Thymus (tissue), 11 donors: ENCODE data around the gene DNAL4. TPM values are rescaled to one million over a fixed set of nuclear protein-coding genes. Genes with fewer than 3 reads are reported as not detected.

Source experiments
- DNase-seq, 9 donors: peaks; one replicate each; pipeline ENCODE4 v3.0.0-alpha.2; 2013; ENCODE audit warnings: low spot score in 9 of 9, low read depth in 6 of 9, missing footprints in 1 of 9
- H3K27ac ChIP-seq, 2 donors: one replicate each; pipeline ENCODE4 v1.5.1; 2013; ENCODE audit warnings: control low read depth in 1 of 2, low read depth in 1 of 2, low read length in 1 of 2, mild to moderate bottlenecking in 1 of 2, moderate library complexity in 1 of 2
- H3K27me3 ChIP-seq, 2 donors: one replicate each; pipeline ENCODE4 v1.5.1; 2013; ENCODE audit warnings: low read length in 1 of 2; ENCODE audit not compliant: control insufficient read depth in 2 of 2, insufficient read depth in 1 of 2
- H3K36me3 ChIP-seq, 2 donors: one replicate each; pipeline ENCODE4 v1.5.1; 2013; ENCODE audit warnings: low read length in 1 of 2, mild to moderate bottlenecking in 1 of 2, moderate library complexity in 1 of 2; ENCODE audit not compliant: control insufficient read depth in 2 of 2, insufficient read depth in 2 of 2
- H3K4me1 ChIP-seq, 2 donors: one replicate each; pipeline ENCODE4 v1.5.1; 2013; ENCODE audit warnings: low read length in 2 of 2; ENCODE audit not compliant: control insufficient read depth in 2 of 2, insufficient read depth in 2 of 2
- H3K4me3 ChIP-seq, 2 donors: one replicate each; pipeline ENCODE4 v1.5.1; 2013; ENCODE audit warnings: low read length in 2 of 2, control low read depth in 1 of 2, mild to moderate bottlenecking in 1 of 2
- H3K9me3 ChIP-seq, 2 donors: one replicate each; pipeline ENCODE4 v1.5.1; 2013; ENCODE audit warnings: low read length in 1 of 2, mild to moderate bottlenecking in 1 of 2; ENCODE audit not compliant: control insufficient read depth in 2 of 2, insufficient read depth in 1 of 2
- WGBS: extraction: QIAGEN DNeasy Blood & Tissue Kit; methylation state at CpG from one replicate; pipeline ENCODE4 v1.1.7; 2013; 5-methylcytosine and 5-hydroxymethylcytosine counted together
- polyA plus RNA-seq: library from polyadenylated mRNA; stranded (reverse); fragments of 200-250 nt; gene quantifications from one replicate; pipeline ENCODE4 v1.2.3, GENCODE V29; 2013
- total RNA-seq: library from RNA; stranded (reverse); fragments of 120-200 nt; gene quantifications from one replicate; pipeline ENCODE4 v1.2.4, GENCODE V29; 2013
- donor health status: healthy.

Gene DNAL4
- total and polyA plus RNA-seq, 2 donors, result 19.6 to 20.4 TPM

DNA sequence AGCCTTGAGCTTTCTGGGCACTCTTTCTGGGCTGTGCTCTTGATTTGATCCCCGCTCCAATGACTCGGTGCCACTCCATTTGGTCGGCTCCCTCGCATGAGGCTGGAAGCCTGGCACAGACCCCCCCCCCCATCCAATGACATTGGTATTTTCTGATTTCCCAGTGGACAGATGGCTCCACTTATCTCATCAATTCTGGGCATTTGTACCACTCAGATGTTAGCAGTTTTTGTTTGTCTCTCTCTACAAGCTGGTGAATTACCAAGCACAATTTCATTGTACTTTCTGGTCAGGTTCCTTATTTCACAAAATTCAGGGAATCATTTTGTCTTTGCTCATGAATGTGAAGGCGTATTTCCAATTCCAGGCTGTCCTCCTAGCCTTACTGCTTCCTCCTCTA lies 9.1 kb downstream of the DNAL4 start:
- Histone ChIP-seq H3K4me1 (no peaks in the 10 kb centered on the region), H3K4me3 (no peak overlapping the region), H3K27ac (no peak overlapping the region), H3K27me3 (no peaks in the 10 kb centered on the region), H3K9me3 (no peaks in the 10 kb centered on the region), H3K36me3 (peaks cover 12 to 14% of the 10 kb centered on the region in 2 donors)
- DNase-seq, result no peak
- 97% methylated on average over 5 of the region's 5 CpGs for WGBS

DNA sequence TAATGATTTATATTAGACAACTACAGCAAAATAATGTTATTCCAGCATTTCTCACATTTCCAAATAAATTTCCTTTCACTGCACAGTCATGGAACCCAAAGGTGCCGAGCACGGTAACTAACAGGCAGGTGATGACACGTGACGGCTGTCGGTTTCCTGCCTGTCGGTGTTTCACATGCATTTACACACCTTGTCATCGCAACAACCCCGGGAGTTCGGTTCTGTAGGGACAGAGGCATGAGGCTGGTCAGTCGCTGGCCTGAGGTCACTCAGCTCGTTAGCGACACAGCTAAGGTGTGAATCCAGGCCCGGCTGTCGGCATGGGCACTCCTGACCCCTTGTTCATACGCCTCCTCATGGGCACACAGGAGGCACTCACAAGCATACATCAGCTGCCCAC lies 9.9 kb downstream of the DNAL4 start:
- H3K27ac ChIP-seq, result no peak overlapping the region
- over 99% methylated on average over 15 of the region's 15 CpGs for WGBS
- no peaks in the 10 kb centered on the region for H3K27me3 ChIP-seq
- H3K4me3 ChIP-seq, result no peak overlapping the region
- H3K9me3 ChIP-seq, result no peaks in the 10 kb centered on the region
- peaks cover 12 to 20% of the 10 kb centered on the region in 2 donors for H3K36me3 ChIP-seq
- DNase-seq, result no peak
- no peaks in the 10 kb centered on the region for H3K4me1 ChIP-seq

DNA sequence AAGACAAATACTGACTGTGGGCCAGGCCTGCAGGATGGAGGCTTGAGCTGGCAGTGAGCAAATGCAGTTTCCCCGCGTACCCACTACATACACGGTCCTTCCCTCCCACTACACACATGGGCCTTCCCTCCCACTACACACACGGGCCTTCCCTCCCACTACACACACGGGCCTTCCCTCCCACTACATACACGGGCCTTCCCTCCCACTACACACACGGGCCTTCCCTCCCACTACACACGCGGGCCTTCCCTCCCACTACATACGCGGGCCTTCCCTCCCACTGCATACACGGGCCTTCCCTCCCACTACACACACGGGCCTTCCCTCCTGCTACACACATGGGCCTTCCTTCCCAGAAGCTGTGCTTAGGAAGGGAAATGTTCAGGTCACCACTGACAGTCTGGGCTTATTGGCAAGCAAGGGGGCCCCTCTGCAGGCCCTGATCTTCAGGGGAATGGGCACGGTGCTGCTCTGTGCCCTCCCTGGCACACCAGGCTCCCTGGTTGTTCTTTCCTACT lies 10.8 kb downstream of the DNAL4 start:
- Histone ChIP-seq H3K9me3 (no peaks in the 10 kb centered on the region), H3K27me3 (no peaks in the 10 kb centered on the region), H3K4me1 (no peaks in the 10 kb centered on the region), H3K4me3 (no peak overlapping the region), H3K36me3 (peaks cover 12 to 21% of the 10 kb centered on the region in 2 donors), H3K27ac (no peak overlapping the region)
- no peak for DNase-seq
- 81% methylated on average over 14 of the region's 14 CpGs for WGBS

DNA sequence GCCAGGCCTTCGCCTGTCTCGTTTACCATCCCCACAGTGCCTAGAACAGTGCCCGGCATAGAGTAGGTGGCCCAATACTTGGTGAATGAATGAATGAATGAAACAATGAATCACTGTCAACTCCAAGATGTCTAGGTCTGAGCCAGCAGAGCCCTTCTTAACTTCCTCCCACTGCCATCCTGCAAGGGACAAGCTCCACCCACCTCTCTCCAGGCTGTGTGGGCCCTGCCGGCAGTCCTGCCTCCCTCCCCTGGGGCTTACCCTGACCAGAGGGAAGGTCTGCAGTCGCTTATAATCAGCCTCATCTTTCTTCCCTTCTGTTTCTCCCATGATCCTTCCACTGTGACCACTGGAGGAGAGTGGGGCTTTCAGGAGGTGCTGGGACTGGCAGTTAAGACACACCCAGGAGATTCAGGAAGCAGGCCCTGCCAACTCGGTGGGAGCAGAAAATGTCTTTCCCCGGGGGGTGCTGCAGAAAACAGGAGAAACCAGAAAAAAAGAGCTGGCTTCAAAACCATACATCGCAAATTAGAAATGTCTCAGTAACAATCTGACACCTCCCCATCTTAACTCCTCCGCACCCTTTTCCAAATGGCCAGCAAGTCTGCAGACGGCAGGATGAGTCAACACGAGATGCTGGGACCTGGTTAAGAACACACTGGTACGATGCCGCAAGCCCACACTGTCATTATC lies 11.4 kb downstream of the DNAL4 start:
- H3K36me3 ChIP-seq, result peaks cover 12 to 21% of the 10 kb centered on the region in 2 donors
- 71% methylated on average over 13 of the region's 13 CpGs for WGBS
- H3K4me3 ChIP-seq, result no peak overlapping the region
- H3K4me1 ChIP-seq, result no peaks in the 10 kb centered on the region
- no peak overlapping the region for H3K27ac ChIP-seq
- H3K27me3 ChIP-seq, result no peaks in the 10 kb centered on the region
- DNase-seq, result no peak
- H3K9me3 ChIP-seq, result no peaks in the 10 kb centered on the region

DNA sequence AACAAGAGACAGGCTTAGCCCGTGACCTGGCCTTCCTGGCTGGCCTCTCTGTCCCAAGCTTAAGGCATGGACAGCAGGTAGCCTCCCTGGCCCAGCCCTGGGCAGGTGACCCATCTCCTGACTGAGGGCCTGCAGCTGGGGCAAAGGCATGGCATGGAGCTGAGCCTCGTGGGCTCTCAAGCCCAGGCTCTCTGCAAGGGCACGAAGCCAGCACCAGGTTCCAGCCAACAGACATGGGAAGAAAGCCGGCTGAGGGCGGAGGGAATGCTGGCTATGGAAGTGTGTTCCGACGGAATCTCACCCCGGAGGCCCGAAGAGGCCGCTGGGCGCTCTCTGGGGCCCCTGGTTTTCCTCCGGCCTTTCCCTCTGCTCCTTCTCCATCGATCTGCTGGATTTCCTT lies 12.9 kb downstream of the DNAL4 start:
- peaks cover 0 to under 1% of the 10 kb centered on the region in 2 donors for H3K4me1 ChIP-seq
- no peaks in the 10 kb centered on the region for H3K9me3 ChIP-seq
- DNase-seq, result no peak
- peaks cover 12 to 21% of the 10 kb centered on the region in 2 donors for H3K36me3 ChIP-seq
- no peaks in the 10 kb centered on the region for H3K27me3 ChIP-seq
- H3K27ac ChIP-seq, result no peak overlapping the region
- no peak overlapping the region for H3K4me3 ChIP-seq
- 98% methylated on average over 13 of the region's 13 CpGs for WGBS

DNA sequence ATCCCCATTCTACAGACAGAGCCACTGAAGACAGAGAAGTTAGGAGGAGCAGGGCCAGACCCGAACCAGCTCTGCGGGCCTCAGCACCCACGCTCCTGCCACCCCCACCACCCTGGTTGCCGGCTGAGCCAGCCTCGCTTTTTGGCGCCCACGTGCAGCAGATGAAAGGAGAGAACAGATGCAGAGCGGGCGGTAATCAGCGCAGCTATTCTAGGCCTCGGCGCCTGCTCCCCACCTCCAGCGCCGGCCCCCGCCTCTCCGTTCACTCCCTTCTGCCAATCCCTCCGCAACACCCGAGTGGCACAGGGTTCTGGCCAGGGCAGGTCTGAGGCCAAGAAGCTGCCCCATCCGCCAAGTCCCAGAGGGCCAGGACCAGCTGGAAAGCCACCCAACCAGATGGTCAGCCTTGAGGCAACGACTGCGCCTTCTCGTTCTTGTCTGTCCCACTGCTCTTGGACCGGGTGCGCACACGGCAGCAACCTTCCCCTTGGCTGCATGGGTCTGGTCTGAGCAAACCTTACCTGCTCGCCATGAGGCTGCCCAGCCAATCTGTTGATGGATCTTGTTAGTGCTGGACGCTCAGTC lies 16.8 kb downstream of the DNAL4 start:
- 98% methylated on average over 27 of the region's 27 CpGs for WGBS
- Histone ChIP-seq H3K4me3 (no peak overlapping the region), H3K4me1 (peaks cover 0 to 18% of the 10 kb centered on the region in 2 donors), H3K9me3 (no peaks in the 10 kb centered on the region), H3K27ac (no peak overlapping the region), H3K36me3 (peaks cover 8 to 21% of the 10 kb centered on the region in 2 donors), H3K27me3 (no peaks in the 10 kb centered on the region)
- DNase-seq, result no peak

DNA sequence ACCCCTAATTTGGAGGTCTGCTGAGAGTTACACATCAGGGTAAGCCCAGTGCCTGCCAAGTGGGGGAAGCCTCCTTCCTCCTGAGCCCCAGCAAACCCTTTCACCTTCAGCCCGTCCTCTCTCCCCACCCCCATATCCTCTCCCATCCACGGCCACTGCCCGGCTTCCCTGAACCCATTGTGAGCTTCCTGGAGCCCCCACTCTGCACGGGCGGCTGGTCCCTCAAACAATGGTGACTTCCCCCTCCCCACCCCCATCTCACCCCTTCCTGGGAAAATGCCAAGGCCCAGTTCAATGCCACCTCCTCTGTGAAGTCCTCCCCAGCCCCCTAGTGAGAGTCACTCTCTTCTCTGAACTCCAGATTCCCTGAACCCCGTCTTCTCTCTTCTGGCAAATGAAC lies 17.9 kb downstream of the DNAL4 start:
- H3K4me1 ChIP-seq, result peaks cover 0 to 18% of the 10 kb centered on the region in 2 donors

DNA sequence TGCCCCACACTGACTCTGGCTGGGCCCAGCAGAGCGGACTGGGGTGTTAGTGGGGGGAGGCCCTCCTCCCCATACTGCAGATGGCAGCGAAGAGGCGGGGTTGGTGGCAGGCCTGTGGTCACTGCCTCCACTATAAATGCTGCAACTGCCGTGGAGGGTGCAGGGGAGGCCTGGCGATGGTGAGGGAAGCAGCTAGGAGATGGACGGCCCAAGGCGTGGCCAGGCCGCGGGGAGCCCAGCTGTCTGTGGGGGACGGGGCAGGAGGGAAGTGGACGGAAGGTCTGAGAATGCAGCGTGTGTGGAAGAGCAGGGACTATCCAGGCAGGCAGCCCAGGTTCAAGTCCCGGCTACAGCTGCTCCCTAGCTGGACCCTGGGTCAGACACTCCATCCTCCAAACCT lies 18.3 kb downstream of the DNAL4 start:
- Histone ChIP-seq H3K4me3 (no peak overlapping the region), H3K27me3 (no peaks in the 10 kb centered on the region), H3K36me3 (peaks cover 4 to 15% of the 10 kb centered on the region in 2 donors), H3K4me1 (peaks cover 0 to 18% of the 10 kb centered on the region in 2 donors), H3K27ac (no peak overlapping the region), H3K9me3 (no peaks in the 10 kb centered on the region)
- WGBS, result 86% methylated on average over 13 of the region's 13 CpGs
- no peak for DNase-seq

More for the DNA sequence above, 17.9 kb downstream of the DNAL4 start:
- no peak for DNase-seq
- H3K27ac ChIP-seq, result no peak overlapping the region
- H3K36me3 ChIP-seq, result peaks cover 6 to 19% of the 10 kb centered on the region in 2 donors
- no peak overlapping the region for H3K4me3 ChIP-seq
- H3K9me3 ChIP-seq, result no peaks in the 10 kb centered on the region
- H3K27me3 ChIP-seq, result no peaks in the 10 kb centered on the region
- WGBS, result 90% methylated on average over 6 of the region's 6 CpGs

DNA sequence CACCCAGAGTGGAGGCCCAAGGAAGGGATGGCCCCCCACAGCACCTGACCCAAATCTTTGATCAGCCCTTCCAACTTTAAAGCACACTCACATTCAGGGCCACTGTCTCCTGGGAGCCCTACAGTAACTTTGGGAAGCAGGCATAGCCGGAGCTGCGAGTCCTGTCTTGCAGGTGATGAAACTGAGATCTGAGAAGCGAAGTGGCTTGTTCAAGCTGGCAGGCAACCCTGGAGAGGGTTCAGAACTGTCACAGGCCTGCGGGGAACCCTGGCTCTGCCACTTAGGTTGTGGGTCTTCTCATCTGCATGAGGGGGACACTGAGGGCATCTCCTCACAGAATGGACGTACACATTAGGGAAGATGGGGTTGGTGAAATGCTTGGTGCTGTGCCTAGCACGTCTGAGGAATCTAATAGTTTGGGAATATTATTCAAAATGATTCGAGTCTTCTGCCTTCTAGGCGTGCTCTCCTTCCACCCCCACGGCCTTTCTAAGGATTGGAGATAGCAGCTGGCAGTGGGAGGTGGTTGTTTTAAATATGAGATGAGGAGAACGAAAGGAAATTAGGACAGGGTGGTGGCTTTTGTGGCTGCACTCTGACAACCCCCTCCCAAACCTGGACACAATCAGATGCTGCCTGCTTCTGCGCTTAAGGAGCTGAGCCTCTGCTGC lies 19.3 kb downstream of the DNAL4 start:
- Histone ChIP-seq H3K4me3 (no peak overlapping the region), H3K9me3 (no peaks in the 10 kb centered on the region), H3K4me1 (peaks cover 0 to 18% of the 10 kb centered on the region in 2 donors), H3K36me3 (peaks cover 0 to 7% of the 10 kb centered on the region in 2 donors), H3K27ac (no peak overlapping the region), H3K27me3 (no peaks in the 10 kb centered on the region)
- DNase-seq, result no peak
- WGBS, result 59% methylated on average over 11 of the region's 11 CpGs
